Trophoblast cell (in vitro differentiated cells and primary cell): ENCODE measurements around the gene PEPD.

Source experiments
- DNase-seq, 2 donors: peaks; one replicate each; pipeline ENCODE4 v3.0.0-alpha.2; 2016
- H2AFZ ChIP-seq: 2 replicates; pipeline ENCODE4 v1.6.1; 2013; ENCODE audit warnings: low read length, moderate library complexity, mild to moderate bottlenecking; ENCODE audit not compliant: insufficient read depth, poor library complexity
- H2AK5ac ChIP-seq: 2 replicates; pipeline ENCODE4 v1.6.1; 2013; ENCODE audit warnings: mild to moderate bottlenecking, low read length
- H2BK120ac ChIP-seq: 2 replicates; pipeline ENCODE4 v1.6.1; 2013; ENCODE audit warnings: low read length, mild to moderate bottlenecking, moderate library complexity; ENCODE audit not compliant: insufficient read depth, poor library complexity
- H2BK12ac ChIP-seq: 2 replicates; pipeline ENCODE4 v1.6.1; 2013; ENCODE audit warnings: mild to moderate bottlenecking, low read length, moderate library complexity
- H2BK5ac ChIP-seq: 2 replicates; pipeline ENCODE4 v1.6.1; 2013; ENCODE audit warnings: low read length, low read depth, moderate library complexity, mild to moderate bottlenecking; ENCODE audit not compliant: poor library complexity
- H3K14ac ChIP-seq: 2 replicates; pipeline ENCODE4 v1.6.1; 2013; ENCODE audit warnings: mild to moderate bottlenecking, low read length
- H3K18ac ChIP-seq: 2 replicates; pipeline ENCODE4 v1.6.1; 2013; ENCODE audit warnings: mild to moderate bottlenecking, low read length
- H3K23ac ChIP-seq: 2 replicates; pipeline ENCODE4 v1.6.1; 2013; ENCODE audit warnings: low read length
- H3K27ac ChIP-seq: 2 replicates; pipeline ENCODE4 v1.5.1; 2013; ENCODE audit warnings: low read depth, mild to moderate bottlenecking, inconsistent platforms, low read length, moderate library complexity
- H3K27me3 ChIP-seq: 2 replicates; pipeline ENCODE4 v1.6.1; 2013; ENCODE audit warnings: inconsistent platforms, mild to moderate bottlenecking, low read length, moderate library complexity; ENCODE audit not compliant: insufficient read depth
- H3K36me3 ChIP-seq, 2 experiments: 1 replicate in 1 of 2; 2 replicates in 1 of 2; pipeline ENCODE4 v1.6.1; 2013; ENCODE audit warnings: low read length in 2 of 2, mild to moderate bottlenecking in 2 of 2, moderate library complexity in 1 of 2; ENCODE audit not compliant: insufficient read depth in 2 of 2, control insufficient read depth in 1 of 2
- H3K4ac ChIP-seq: 2 replicates; pipeline ENCODE4 v1.6.1; 2013; ENCODE audit warnings: low read depth, mild to moderate bottlenecking, low read length, moderate library complexity
- H3K4me1 ChIP-seq, 2 experiments: 1 replicate in 1 of 2; 2 replicates in 1 of 2; pipeline ENCODE4 v1.6.1; 2013; ENCODE audit warnings: low read length in 2 of 2, mild to moderate bottlenecking in 2 of 2, moderate library complexity in 1 of 2; ENCODE audit not compliant: insufficient read depth in 2 of 2, control insufficient read depth in 1 of 2
- H3K4me2 ChIP-seq: 2 replicates; pipeline ENCODE4 v1.6.1; 2013; ENCODE audit warnings: inconsistent platforms, mild to moderate bottlenecking, low read length, moderate library complexity
- H3K4me3 ChIP-seq: 2 replicates; pipeline ENCODE4 v1.5.1; 2013; ENCODE audit warnings: mild to moderate bottlenecking, low read depth, low read length, inconsistent platforms
- H3K79me1 ChIP-seq: one replicate; pipeline ENCODE4 v1.6.1; 2013; ENCODE audit warnings: low read length
- H3K79me2 ChIP-seq: 2 replicates; pipeline ENCODE4 v1.6.1; 2013; ENCODE audit warnings: low read length, mild to moderate bottlenecking; ENCODE audit not compliant: control insufficient read depth, insufficient read depth, poor library complexity
- H3K9ac ChIP-seq: 2 replicates; pipeline ENCODE4 v1.6.1; 2013; ENCODE audit warnings: mild to moderate bottlenecking, low read length
- H3K9me3 ChIP-seq: 2 replicates; pipeline ENCODE4 v1.6.1; 2013; ENCODE audit warnings: low read depth, mild to moderate bottlenecking, control low read depth, inconsistent platforms, low read length; ENCODE audit not compliant: insufficient read depth
- H4K12ac ChIP-seq: 2 replicates; pipeline ENCODE4 v1.6.1; 2013; ENCODE audit warnings: low read depth, mild to moderate bottlenecking, low read length, moderate library complexity
- H4K8ac ChIP-seq: 2 replicates; pipeline ENCODE4 v1.6.1; 2013; ENCODE audit warnings: low read depth, mild to moderate bottlenecking, low read length, moderate library complexity
- H4K91ac ChIP-seq: one replicate; pipeline ENCODE4 v1.6.1; 2013; ENCODE audit warnings: low read depth, mild to moderate bottlenecking, low read length, moderate library complexity
- WGBS: extraction: QIAGEN DNeasy Blood & Tissue Kit; methylation state at CpG from one replicate; pipeline ENCODE4 v1.1.7; 2013; ENCODE audit warnings: missing lambda C conversion rate; ENCODE audit not compliant: insufficient read length, insufficient coverage; ENCODE audit errors: extremely low coverage; 5-methylcytosine and 5-hydroxymethylcytosine counted together

Gene PEPD

DNA sequence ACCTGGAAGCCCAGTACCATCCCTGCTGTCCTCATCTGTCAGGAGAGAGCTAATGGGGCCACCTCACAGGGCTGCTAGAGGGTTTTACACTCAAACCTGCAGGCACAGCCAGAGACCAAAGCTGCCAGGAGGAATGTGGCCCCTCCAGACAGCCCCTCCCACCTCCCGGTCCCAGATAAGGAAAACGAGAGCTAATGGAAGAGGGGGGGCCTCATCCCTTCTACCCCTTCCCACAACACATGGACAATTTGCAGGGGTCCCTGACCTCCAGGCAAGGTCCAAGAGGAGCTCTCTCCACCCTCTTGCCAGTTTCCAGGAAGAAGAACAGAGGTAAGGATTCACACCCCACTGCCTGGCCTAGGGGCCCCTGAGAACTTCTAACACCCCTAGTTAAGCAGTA lies 1.6 kb upstream of the PEPD start:
- Histone ChIP-seq H2AK5ac (no peak overlapping the region), H2BK5ac (no peak overlapping the region), H4K8ac (no peak overlapping the region), H3K4ac (no peak overlapping the region), H3K14ac (no peak overlapping the region), H3K23ac (no peak overlapping the region), H3K27me3 (no peaks in the 10 kb centered on the region), H4K12ac (no peak overlapping the region), H3K18ac (no peak overlapping the region), H4K91ac (no peak overlapping the region), H3K4me1 (peaks cover 5% of the 10 kb centered on the region in 2 experiments), H2BK120ac (no peak overlapping the region), H3K79me2 (no peaks in the 10 kb centered on the region), H3K36me3 (no peaks in the 10 kb centered on the region), H2AFZ (no peak overlapping the region), H3K4me2 (no peak overlapping the region), H3K79me1 (peaks cover 3% of the 10 kb centered on the region), H3K9ac (no peak overlapping the region), H3K27ac (no peak overlapping the region), H2BK12ac (no peak overlapping the region), H3K4me3 (no peak overlapping the region), H3K9me3 (peaks cover 4% of the 10 kb centered on the region)
- no peak for DNase-seq
- no CpG with 5 or more reads among the region's 2 CpGs for WGBS

GRCh38 chr19:33522371-33522662 lies 726 bp upstream of the PEPD start:
- Histone ChIP-seq H3K79me1 (peaks cover 3% of the 10 kb centered on the region), H4K91ac (no peak overlapping the region), H4K12ac (no peak overlapping the region), H3K27ac (no peak overlapping the region), H3K23ac (no peak overlapping the region), H3K4me2 (peak overlapping the region; percentile 80), H3K4ac (no peak overlapping the region), H3K9me3 (peaks cover 4% of the 10 kb centered on the region), H3K4me1 (peaks cover 5% of the 10 kb centered on the region in 2 experiments), H3K27me3 (no peaks in the 10 kb centered on the region), H2BK120ac (no peak overlapping the region), H3K9ac (no peak overlapping the region), H3K79me2 (no peaks in the 10 kb centered on the region), H4K8ac (peak overlapping the region; percentile 8), H3K14ac (no peak overlapping the region), H2BK12ac (no peak overlapping the region), H3K36me3 (no peaks in the 10 kb centered on the region), H3K4me3 (no peak overlapping the region), H2AK5ac (no peak overlapping the region), H2AFZ (peak overlapping the region; percentile 12), H2BK5ac (no peak overlapping the region), H3K18ac (no peak overlapping the region)
- DNase-seq, result no peak
- no CpG with 5 or more reads among the region's 5 CpGs for WGBS

DNA sequence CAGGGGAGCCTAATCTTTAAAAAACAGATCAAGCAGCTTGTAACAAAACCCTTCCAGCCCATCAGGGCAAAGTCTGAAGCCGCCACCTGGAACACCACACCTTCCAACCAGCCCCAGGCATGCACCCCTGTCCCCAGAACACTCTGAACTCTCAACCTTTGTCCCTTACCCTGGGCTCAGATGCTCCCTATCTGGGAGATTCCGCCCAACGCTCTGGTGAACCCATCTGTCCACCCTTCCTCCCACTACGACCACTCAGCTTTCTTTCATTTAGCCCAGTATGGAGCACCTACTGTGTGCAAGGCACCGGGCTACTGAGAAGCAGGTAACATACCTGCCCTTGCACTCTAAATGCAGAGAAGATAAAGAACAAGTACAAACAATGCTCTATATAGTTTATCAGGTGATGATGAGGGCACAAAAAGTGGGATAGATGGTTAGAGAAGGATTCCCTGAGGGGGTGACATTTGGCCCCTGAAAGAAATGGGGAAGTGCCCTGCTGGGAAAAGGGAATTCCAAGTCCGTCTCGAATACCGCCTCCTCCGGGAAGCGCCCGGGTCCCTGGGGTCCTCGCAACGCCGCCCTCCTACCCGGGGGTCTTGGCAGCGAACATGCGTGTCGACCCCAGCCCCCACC lies 629 bp downstream of the PEPD start:
- peak overlapping the region; percentile 92 for H3K9ac ChIP-seq
- no peak overlapping the region for H2BK12ac ChIP-seq
- no peak overlapping the region for H3K4ac ChIP-seq
- peak overlapping the region; percentile 70 for H3K18ac ChIP-seq
- no peak overlapping the region for H4K12ac ChIP-seq
- H3K27ac ChIP-seq, result no peak overlapping the region
- H3K36me3 ChIP-seq, result no peaks in the 10 kb centered on the region
- H2BK120ac ChIP-seq, result no peak overlapping the region
- H3K4me1 ChIP-seq, result peaks cover 5% of the 10 kb centered on the region in 2 experiments
- H3K14ac ChIP-seq, result peak overlapping the region; percentile 6
- H2AFZ ChIP-seq, result peak overlapping the region; percentile 75
- WGBS, result no CpG with 5 or more reads among the region's 18 CpGs
- no peaks in the 10 kb centered on the region for H3K27me3 ChIP-seq
- H3K23ac ChIP-seq, result peak overlapping the region; percentile 29
- H3K79me1 ChIP-seq, result peaks cover 3% of the 10 kb centered on the region
- H3K79me2 ChIP-seq, result no peaks in the 10 kb centered on the region
- no peak overlapping the region for H4K91ac ChIP-seq
- H4K8ac ChIP-seq, result peak overlapping the region; percentile 91
- H3K4me3 ChIP-seq, result peak overlapping the region; percentile 98
- no peak for DNase-seq
- H3K4me2 ChIP-seq, result peak overlapping the region; percentile 88
- no peak overlapping the region for H2AK5ac ChIP-seq
- H2BK5ac ChIP-seq, result no peak overlapping the region
- H3K9me3 ChIP-seq, result peaks cover 4% of the 10 kb centered on the region

DNA sequence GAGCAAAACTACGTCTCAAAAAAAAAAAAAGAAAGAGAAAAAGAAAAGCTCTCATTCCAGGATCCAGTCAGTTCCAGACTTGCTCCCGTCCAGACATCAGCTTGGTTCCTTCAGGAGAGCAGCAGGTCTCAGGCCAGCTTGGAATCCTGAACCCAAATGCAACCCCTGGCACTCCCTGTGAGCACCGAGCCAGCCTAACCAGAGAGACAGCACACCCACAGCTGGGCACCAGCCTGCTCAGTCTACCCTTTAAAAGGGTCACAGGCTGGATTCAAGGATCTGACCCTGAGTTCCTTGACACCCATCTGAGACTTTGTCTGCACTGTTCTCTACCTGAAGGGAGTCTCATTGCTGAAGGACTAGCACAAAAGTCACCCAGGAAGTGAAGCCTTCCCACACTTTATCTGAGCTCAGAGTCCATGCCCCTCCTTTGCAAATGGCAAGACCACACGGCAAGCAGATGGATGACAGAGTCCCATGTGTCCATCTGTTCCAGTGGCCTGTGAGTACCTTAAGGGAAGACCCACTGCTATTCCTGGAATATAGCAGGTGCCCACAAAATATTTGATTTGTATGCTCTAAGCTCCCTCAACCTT lies 1.4 kb downstream of the PEPD start:
- Histone ChIP-seq H4K8ac (no peak overlapping the region), H3K27ac (no peak overlapping the region), H3K18ac (no peak overlapping the region), H3K23ac (no peak overlapping the region), H2AFZ (no peak overlapping the region), H4K12ac (no peak overlapping the region), H3K4me2 (no peak overlapping the region), H2BK120ac (no peak overlapping the region), H3K9me3 (peaks cover 4% of the 10 kb centered on the region), H3K9ac (no peak overlapping the region), H3K4me3 (no peak overlapping the region), H3K14ac (no peak overlapping the region), H3K79me1 (peaks cover 3% of the 10 kb centered on the region), H3K36me3 (no peaks in the 10 kb centered on the region), H4K91ac (no peak overlapping the region), H3K79me2 (no peaks in the 10 kb centered on the region), H3K4ac (no peak overlapping the region), H2BK5ac (no peak overlapping the region), H2BK12ac (no peak overlapping the region), H3K27me3 (no peaks in the 10 kb centered on the region), H3K4me1 (peaks cover 5% of the 10 kb centered on the region in 2 experiments), H2AK5ac (no peak overlapping the region)
- no peak for DNase-seq
- no CpG with 5 or more reads among the region's 4 CpGs for WGBS
